Right atrium auricular region (tissue), 2 donors: ENCODE measurements around the gene COMMD6. TPM values are rescaled to one million over a fixed set of nuclear protein-coding genes. Genes with fewer than 3 reads are reported as not detected.
"Not testable (repeated sequence)": the region's sequence is repeated elsewhere in the genome, so short reads cannot be mapped to it uniquely, and the experiment has no call there.

ENCODE experiments used
- DNase-seq: peaks from one replicate; pipeline ENCODE4 v3.0.0-alpha.2; 2019; ENCODE audit warnings: low spot score
- H3K27ac ChIP-seq, 2 donors: fragments of 200-600 bp; sonication (generic); 1 replicate in 1 of 2; 2 replicates in 1 of 2; pipeline ENCODE4 v1.5.1; 2016 to 2019
- H3K27me3 ChIP-seq, 2 donors: fragments of 200-600 bp; sonication (generic); one replicate each; pipeline versions ENCODE4 v1.5.1 to v1.6.0; 2017 to 2019
- H3K36me3 ChIP-seq: fragments of 200-600 bp; sonication (generic); one replicate; pipeline ENCODE4 v1.5.1; 2016
- H3K4me1 ChIP-seq, 2 donors: fragments of 200-600 bp; sonication (generic); one replicate each; pipeline versions ENCODE4 v1.5.1 to v1.6.0; 2017 to 2019
- H3K4me3 ChIP-seq, 2 donors: fragments of 200-600 bp; sonication (generic); 1 replicate in 1 of 2; 2 replicates in 1 of 2; pipeline ENCODE4 v1.5.1; 2017 to 2019; ENCODE audit warnings: mild to moderate bottlenecking in 1 of 2, moderate library complexity in 1 of 2
- H3K9me3 ChIP-seq, 2 donors: fragments of 200-600 bp; sonication (generic); one replicate each; pipeline ENCODE4 v1.5.1; 2019
- total RNA-seq, 2 donors: library from RNA; depleted of rRNA; stranded (reverse); fragments of >200 nt; gene quantifications; one replicate each; pipeline ENCODE4 v1.1.0, GENCODE V29; 2016
- TF ChIP-seq, protein P1 (sequence below), 2 donors: fragments of 200-600 bp; sonication (generic); IDR thresholded peaks; one replicate each; pipeline ENCODE4 v1.5.1; 2019; ENCODE audit warnings: antibody characterized with exemption in 2 of 2

COMMD6 gene
- total RNA-seq, 2 donors from 2014 or later = 48.1 to 89.4 TPM

DNA sequence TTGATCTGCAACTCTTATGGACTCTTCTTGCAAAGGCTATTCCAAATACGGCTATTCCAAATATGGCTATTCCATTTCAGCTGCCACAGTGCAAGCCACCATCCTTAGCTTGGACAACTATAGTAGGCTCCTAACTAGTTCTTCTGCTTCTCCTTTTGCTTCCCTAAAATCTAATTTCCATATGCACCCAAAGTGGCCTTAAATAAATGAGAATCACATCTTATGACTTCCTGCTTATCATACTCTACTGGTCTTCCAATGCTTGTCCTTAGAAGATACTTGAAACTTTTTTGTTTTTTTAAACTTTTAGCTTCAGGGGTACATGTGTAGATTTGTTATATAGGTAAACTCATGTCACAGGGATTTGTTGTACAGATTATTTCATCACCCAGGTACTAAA, 16.8 kb upstream of the COMMD6 start:
- TF ChIP-seq, protein P1, sequence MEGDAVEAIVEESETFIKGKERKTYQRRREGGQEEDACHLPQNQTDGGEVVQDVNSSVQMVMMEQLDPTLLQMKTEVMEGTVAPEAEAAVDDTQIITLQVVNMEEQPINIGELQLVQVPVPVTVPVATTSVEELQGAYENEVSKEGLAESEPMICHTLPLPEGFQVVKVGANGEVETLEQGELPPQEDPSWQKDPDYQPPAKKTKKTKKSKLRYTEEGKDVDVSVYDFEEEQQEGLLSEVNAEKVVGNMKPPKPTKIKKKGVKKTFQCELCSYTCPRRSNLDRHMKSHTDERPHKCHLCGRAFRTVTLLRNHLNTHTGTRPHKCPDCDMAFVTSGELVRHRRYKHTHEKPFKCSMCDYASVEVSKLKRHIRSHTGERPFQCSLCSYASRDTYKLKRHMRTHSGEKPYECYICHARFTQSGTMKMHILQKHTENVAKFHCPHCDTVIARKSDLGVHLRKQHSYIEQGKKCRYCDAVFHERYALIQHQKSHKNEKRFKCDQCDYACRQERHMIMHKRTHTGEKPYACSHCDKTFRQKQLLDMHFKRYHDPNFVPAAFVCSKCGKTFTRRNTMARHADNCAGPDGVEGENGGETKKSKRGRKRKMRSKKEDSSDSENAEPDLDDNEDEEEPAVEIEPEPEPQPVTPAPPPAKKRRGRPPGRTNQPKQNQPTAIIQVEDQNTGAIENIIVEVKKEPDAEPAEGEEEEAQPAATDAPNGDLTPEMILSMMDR (IDR thresholded peaks at IDR 0.05) = no peak
- Histone ChIP-seq H3K4me1 (peaks cover 0 to 13% of the 10 kb centered on the region in 2 donors), H3K27me3 (no peaks in the 10 kb centered on the region), H3K9me3 (no peaks in the 10 kb centered on the region), H3K4me3 (no peak overlapping the region), H3K27ac (no peak overlapping the region), H3K36me3 (no peaks in the 10 kb centered on the region)
- DNase-seq = no peak

- Histone ChIP-seq H3K9me3 (no peaks in the 10 kb centered on the region), H3K4me1 (peaks cover 0 to 10% of the 10 kb centered on the region in 2 donors), H3K36me3 (no peaks in the 10 kb centered on the region), H3K4me3 (peak overlapping the region; percentile 78 to 95), H3K27ac (peak overlapping the region; percentile 78 to 84), H3K27me3 (no peaks in the 10 kb centered on the region)
- TF ChIP-seq, protein P1 (IDR thresholded peaks at IDR 0.05) = no peak
- DNase-seq = no peak
Observed at GRCh38 chr13:75550159-75550567, 12.5 kb upstream of the COMMD6 start.

- H3K4me1 ChIP-seq = peaks cover 0 to 10% of the 10 kb centered on the region in 2 donors
- peak; percentile 93 for DNase-seq
- no peaks in the 10 kb centered on the region for H3K9me3 ChIP-seq
- H3K4me3 ChIP-seq = peak within 1 kb of the TSS; percentile 78 to 95
- TF ChIP-seq, protein P1 (IDR thresholded peaks at IDR 0.05) = peak; percentile 88 to 89
- peak within 1 kb of the TSS; percentile 78 to 84 for H3K27ac ChIP-seq
- no peaks in the 10 kb centered on the region for H3K27me3 ChIP-seq
- H3K36me3 ChIP-seq = no peaks in the 10 kb centered on the region
Observed at GRCh38 chr13:75549262-75550158, 11.9 kb upstream of the COMMD6 start, which contains the start of gene UCHL3. Gene UCHL3 (plus strand): TSS chr13:75549791. CDS start chr13:75549821, 30 bp downstream.

GRCh38 chr13:75547917-75548316, 10.3 kb upstream of the COMMD6 start:
- DNase-seq = no peak
- Histone ChIP-seq H3K4me1 (peaks cover 0 to 10% of the 10 kb centered on the region in 2 donors), H3K36me3 (no peaks in the 10 kb centered on the region), H3K4me3 (no peak overlapping the region), H3K27me3 (no peaks in the 10 kb centered on the region), H3K9me3 (no peaks in the 10 kb centered on the region), H3K27ac (no peak overlapping the region)
- TF ChIP-seq, protein P1 (IDR thresholded peaks at IDR 0.05) = no peak

DNA sequence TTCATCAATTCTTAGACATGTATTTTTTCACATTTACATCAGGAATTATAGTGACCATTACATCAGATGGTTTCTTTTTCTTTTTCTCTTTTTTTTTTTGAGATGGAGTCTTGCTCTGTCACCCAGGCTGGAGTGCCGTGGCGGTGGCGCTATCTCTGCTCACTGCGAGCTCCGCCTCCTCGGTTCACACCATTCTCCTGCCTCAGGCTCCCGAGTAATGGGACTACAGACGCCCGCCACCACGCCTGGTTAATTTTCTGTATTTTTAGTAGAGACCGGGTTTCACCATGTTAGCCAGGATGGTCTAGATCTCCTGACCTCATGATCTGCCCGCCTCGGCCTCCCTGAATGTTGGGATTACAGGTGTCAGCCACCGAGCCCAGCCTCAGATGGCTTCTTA, 7.7 kb upstream of the COMMD6 start:
- not testable (repeated sequence) for H3K4me3 ChIP-seq, H3K4me1 ChIP-seq, H3K36me3 ChIP-seq, H3K9me3 ChIP-seq, H3K27me3 ChIP-seq, H3K27ac ChIP-seq, DNase-seq

DNA sequence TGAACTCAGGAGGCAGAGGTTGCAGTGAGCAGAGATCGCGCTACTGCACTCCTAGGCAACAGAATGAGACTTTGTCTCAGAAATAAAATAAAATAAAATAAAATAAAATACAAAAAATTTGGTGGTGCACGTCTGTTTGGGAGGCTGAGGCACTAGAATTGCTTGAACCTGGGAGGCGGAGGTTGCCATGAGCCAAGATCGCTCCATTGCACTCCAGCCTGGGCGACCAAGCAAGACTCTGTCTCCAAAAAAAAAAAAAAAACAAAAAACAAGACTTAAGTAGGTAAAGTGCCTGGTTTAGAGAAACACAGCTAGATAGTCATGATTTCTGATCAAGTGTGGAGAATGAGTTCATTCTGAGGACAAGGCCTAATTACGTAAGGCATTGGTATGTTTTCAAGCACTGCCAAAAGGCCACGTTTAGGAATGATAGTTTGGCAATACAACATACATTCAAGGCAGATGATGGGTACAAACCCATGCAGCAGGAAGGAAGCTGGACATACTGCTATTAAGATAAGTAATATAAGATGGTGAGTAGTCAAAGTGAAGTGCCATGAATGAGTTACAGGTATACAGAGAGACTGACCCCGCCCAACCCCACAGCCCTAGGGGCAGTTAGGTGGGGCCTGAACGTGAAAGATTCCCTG, 7.2 kb upstream of the COMMD6 start:
- no peak overlapping the region for H3K4me3 ChIP-seq
- H3K27ac ChIP-seq = no peak overlapping the region
- no peaks in the 10 kb centered on the region for H3K36me3 ChIP-seq
- no peak for DNase-seq
- no peaks in the 10 kb centered on the region for H3K9me3 ChIP-seq
- no peaks in the 10 kb centered on the region for H3K4me1 ChIP-seq
- TF ChIP-seq, protein P1 (IDR thresholded peaks at IDR 0.05) = no peak
- H3K27me3 ChIP-seq = no peaks in the 10 kb centered on the region
